Stimulated activated naive CD8-positive, alpha-beta T cell treated with anti-CD3 and anti-CD28 coated beads, Interleukin-15, Interleukin-2, amounts not matched to agents 100 ng/mL and 50 ng/mL, for 24 hours (primary cell): ENCODE results near the gene DCAF17.
"Not testable (repeated sequence)": the region's sequence is repeated elsewhere in the genome, so short reads cannot be mapped to it uniquely, and the experiment has no call there.

Experiments
- H3K27ac Mint-ChIP-seq: one replicate; pipeline ENCODE4 v1.8.0; 2021; ENCODE audit warnings: mild to moderate bottlenecking, mixed read lengths
- H3K27me3 Mint-ChIP-seq: one replicate; pipeline ENCODE4 v1.8.0; 2021; ENCODE audit warnings: mixed read lengths
- H3K36me3 Mint-ChIP-seq: one replicate; pipeline ENCODE4 v1.8.0; 2021; ENCODE audit warnings: low read depth, mixed read lengths
- H3K4me1 Mint-ChIP-seq: one replicate; pipeline ENCODE4 v1.8.0; 2021; ENCODE audit warnings: low read depth, mixed read lengths
- H3K4me3 Mint-ChIP-seq: one replicate; pipeline ENCODE4 v1.8.0; 2021; ENCODE audit warnings: mild to moderate bottlenecking, mixed read lengths
- H3K9me3 Mint-ChIP-seq: one replicate; pipeline ENCODE4 v1.8.0; 2021; ENCODE audit warnings: mixed read lengths

The DCAF17 gene

GRCh38 chr2:171422710-171423495 is 11.1 kb upstream of the DCAF17 start:
- not testable (repeated sequence) for H3K27me3 Mint-ChIP-seq, H3K4me3 Mint-ChIP-seq, H3K27ac Mint-ChIP-seq
- H3K9me3 Mint-ChIP-seq, result peaks cover 16% of the 10 kb centered on the region
- H3K36me3 Mint-ChIP-seq, result peaks cover 63% of the 10 kb centered on the region
- peaks cover 30% of the 10 kb centered on the region for H3K4me1 Mint-ChIP-seq

GRCh38 chr2:171430516-171431410 is 3.3 kb upstream of the DCAF17 start:
- Mint-ChIP-seq H3K36me3 (peaks cover 68% of the 10 kb centered on the region), H3K4me1 (peaks cover 33% of the 10 kb centered on the region), H3K27ac (no peak overlapping the region), H3K4me3 (no peak overlapping the region), H3K9me3 (peaks cover 4% of the 10 kb centered on the region), H3K27me3 (no peaks in the 10 kb centered on the region)

GRCh38 chr2:171431677-171432167 is 2.3 kb upstream of the DCAF17 start:
- peaks cover 71% of the 10 kb centered on the region for H3K36me3 Mint-ChIP-seq
- H3K27me3 Mint-ChIP-seq, result no peaks in the 10 kb centered on the region

GRCh38 chr2:171432206-171432968 is 1.6 kb upstream of the DCAF17 start:
- Mint-ChIP-seq H3K4me3 (peak overlapping the region; percentile 88), H3K4me1 (peaks cover 47% of the 10 kb centered on the region), H3K27ac (peak overlapping the region; percentile 93), H3K27me3 (no peaks in the 10 kb centered on the region), H3K9me3 (peaks cover 4% of the 10 kb centered on the region), H3K36me3 (peaks cover 71% of the 10 kb centered on the region)

More at GRCh38 chr2:171431677-171432167, 2.3 kb upstream of the DCAF17 start:
- peak overlapping the region; percentile 93 for H3K27ac Mint-ChIP-seq
- H3K4me1 Mint-ChIP-seq, result peaks cover 42% of the 10 kb centered on the region
- H3K4me3 Mint-ChIP-seq, result peak overlapping the region; percentile 88
- peaks cover 4% of the 10 kb centered on the region for H3K9me3 Mint-ChIP-seq

- H3K9me3 Mint-ChIP-seq, result peaks cover 4% of the 10 kb centered on the region
- H3K27me3 Mint-ChIP-seq, result no peaks in the 10 kb centered on the region
- H3K27ac Mint-ChIP-seq, result peak overlapping the region; percentile 93
- peaks cover 78% of the 10 kb centered on the region for H3K36me3 Mint-ChIP-seq
- H3K4me3 Mint-ChIP-seq, result peak overlapping the region; percentile 88
- peaks cover 54% of the 10 kb centered on the region for H3K4me1 Mint-ChIP-seq
These were observed 860 bp upstream of the DCAF17 start for GRCh38 chr2:171432969-171433762.

- Mint-ChIP-seq H3K36me3 (peaks cover 80% of the 10 kb centered on the region), H3K27ac (peak within 1 kb of the TSS; percentile 94), H3K27me3 (no peaks in the 10 kb centered on the region), H3K9me3 (peaks cover 4% of the 10 kb centered on the region), H3K4me3 (peak within 1 kb of the TSS; percentile 88), H3K4me1 (peaks cover 54% of the 10 kb centered on the region)
These were observed 338 bp upstream of the DCAF17 start, which contains the start of gene METTL8 for GRCh38 chr2:171433763-171434012. METTL8 (minus strand) TSS chr2:171433990; CDS start chr2:171392185, 41,805 bp downstream.

- Mint-ChIP-seq H3K4me1 (peaks cover 54% of the 10 kb centered on the region), H3K27ac (no peak overlapping the region), H3K36me3 (peaks cover 78% of the 10 kb centered on the region), H3K4me3 (no peak overlapping the region), H3K27me3 (no peaks in the 10 kb centered on the region), H3K9me3 (no peaks in the 10 kb centered on the region)
These were observed 2.3 kb downstream of the DCAF17 start for GRCh38 chr2:171436307-171436706.

GRCh38 chr2:171441470-171441869 is 7.4 kb downstream of the DCAF17 start:
- Mint-ChIP-seq H3K4me3 (no peak overlapping the region), H3K27ac (no peak overlapping the region), H3K27me3 (no peaks in the 10 kb centered on the region), H3K9me3 (no peaks in the 10 kb centered on the region), H3K36me3 (peaks cover 61% of the 10 kb centered on the region), H3K4me1 (peaks cover 17% of the 10 kb centered on the region)

- Mint-ChIP-seq H3K27me3 (no peaks in the 10 kb centered on the region), H3K4me3 (no peak overlapping the region), H3K36me3 (peaks cover 57% of the 10 kb centered on the region), H3K9me3 (no peaks in the 10 kb centered on the region), H3K27ac (no peak overlapping the region), H3K4me1 (no peaks in the 10 kb centered on the region)
These were observed 13.6 kb downstream of the DCAF17 start for GRCh38 chr2:171447675-171448074.

GRCh38 chr2:171451074-171451473 is 17.0 kb downstream of the DCAF17 start:
- Mint-ChIP-seq H3K36me3 (peaks cover 63% of the 10 kb centered on the region), H3K4me1 (peaks cover 4% of the 10 kb centered on the region), H3K4me3 (no peak overlapping the region), H3K27me3 (no peaks in the 10 kb centered on the region), H3K9me3 (no peaks in the 10 kb centered on the region), H3K27ac (no peak overlapping the region)

GRCh38 chr2:171452773-171453172 is 18.7 kb downstream of the DCAF17 start:
- peaks cover 67% of the 10 kb centered on the region for H3K36me3 Mint-ChIP-seq
- H3K27me3 Mint-ChIP-seq, result no peaks in the 10 kb centered on the region
- H3K27ac Mint-ChIP-seq, result no peak overlapping the region
- peaks cover 4% of the 10 kb centered on the region for H3K4me1 Mint-ChIP-seq
- H3K9me3 Mint-ChIP-seq, result no peaks in the 10 kb centered on the region
- no peak overlapping the region for H3K4me3 Mint-ChIP-seq

GRCh38 chr2:171459498-171459897 is 25.5 kb downstream of the DCAF17 start:
- Mint-ChIP-seq H3K27ac (no peak overlapping the region), H3K9me3 (no peaks in the 10 kb centered on the region), H3K4me3 (no peak overlapping the region), H3K36me3 (peaks cover 60% of the 10 kb centered on the region), H3K27me3 (no peaks in the 10 kb centered on the region), H3K4me1 (peaks cover 4% of the 10 kb centered on the region)

GRCh38 chr2:171460537-171460936 is 26.5 kb downstream of the DCAF17 start:
- Mint-ChIP-seq H3K36me3 (peaks cover 52% of the 10 kb centered on the region), H3K27ac (no peak overlapping the region), H3K4me3 (no peak overlapping the region), H3K27me3 (no peaks in the 10 kb centered on the region), H3K4me1 (peaks cover 4% of the 10 kb centered on the region), H3K9me3 (no peaks in the 10 kb centered on the region)

- no peaks in the 10 kb centered on the region for H3K27me3 Mint-ChIP-seq
- H3K36me3 Mint-ChIP-seq, result peaks cover 45% of the 10 kb centered on the region
- H3K4me1 Mint-ChIP-seq, result no peaks in the 10 kb centered on the region
- no peak overlapping the region for H3K4me3 Mint-ChIP-seq
- no peaks in the 10 kb centered on the region for H3K9me3 Mint-ChIP-seq
- H3K27ac Mint-ChIP-seq, result no peak overlapping the region
These were observed 35.1 kb downstream of the DCAF17 start for GRCh38 chr2:171469176-171469575.
